ENCODE data around the gene SCYGR5. TPM values are rescaled to one million over a fixed set of nuclear protein-coding genes. Genes with fewer than 3 reads are reported as not detected.

Gene SCYGR5
- total RNA-seq, 1 experiment from 2014 or later, result not detected

DNA sequence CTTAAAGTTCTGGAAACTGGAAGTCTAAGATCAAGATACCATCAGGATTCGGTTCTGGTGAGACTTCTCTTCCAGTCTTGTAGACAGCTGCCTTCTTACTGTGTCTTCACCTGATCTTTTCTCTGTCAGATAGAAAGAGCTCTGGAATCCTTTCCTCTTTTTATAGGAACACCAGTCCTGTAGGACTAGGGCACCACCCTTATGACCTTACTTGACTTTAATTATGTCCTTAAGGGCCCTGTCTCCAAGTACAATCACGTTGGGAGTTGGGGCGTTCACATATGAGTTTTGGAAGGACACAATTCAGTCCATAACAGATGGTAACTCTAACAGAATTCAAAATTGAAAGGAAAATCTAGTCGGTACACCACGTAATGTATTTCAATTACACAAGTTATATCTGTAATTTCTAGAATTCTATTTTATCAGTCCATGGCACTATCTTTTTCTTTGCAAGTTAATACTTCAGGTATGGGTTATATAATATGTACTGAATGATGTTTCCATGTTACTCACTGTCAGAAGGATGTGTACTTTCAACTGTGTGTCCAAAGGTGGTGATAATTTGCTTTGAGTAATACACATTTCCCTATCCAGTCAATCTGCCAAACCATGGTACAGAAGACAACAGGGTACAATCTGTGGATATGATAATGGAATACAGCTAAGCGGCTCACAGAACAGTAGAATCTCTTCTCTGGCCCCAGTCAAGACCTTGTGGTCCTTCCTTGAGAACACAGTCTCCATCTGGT lies 1.2 kb upstream of the SCYGR5 start:
- no peak for ATAC-seq
- CTCF ChIA-PET, result no interaction called here

More for the DNA sequence above, 1.2 kb upstream of the SCYGR5 start:
- POLR2A ChIA-PET, result no interaction called here
- RAD21 ChIA-PET (ENCODE audit: low non-redundant PET in 1 of 2, low total read pairs in 2 of 2, uncharacterized antibody in 2 of 2, unreplicated experiment in 2 of 2), result no interaction called here
- Histone ChIP-seq H3K27me3 (ENCODE audit: insufficient read depth, low read length) (no peaks in the 10 kb centered on the region), H3K9me3 (ENCODE audit: control insufficient read depth in 1 of 2, insufficient read depth in 1 of 2, low read depth in 1 of 2, low read length in 2 of 2) (no peaks in the 10 kb centered on the region), H2AFZ (ENCODE audit: low read depth, low read length, poor library complexity, severe bottlenecking) (no peak overlapping the region), H3K27ac (ENCODE audit: low read depth, low read length) (no peak overlapping the region), H3K36me3 (ENCODE audit: control insufficient read depth in 1 of 2, insufficient read depth in 2 of 2, low read length in 2 of 2) (no peaks in the 10 kb centered on the region), H3K9ac (ENCODE audit: low read length) (no peak overlapping the region), H3K4me3 (replicated peaks in 1 of 2; ENCODE audit: low read depth in 1 of 2, low read length in 2 of 2) (no peak overlapping the region), H4K20me1 (ENCODE audit: insufficient read depth) (no peaks in the 10 kb centered on the region), H3K4me2 (ENCODE audit: low read length) (no peak overlapping the region), H3K4me1 (ENCODE audit: control insufficient read depth in 1 of 2, insufficient read depth in 2 of 2, low read length in 2 of 2) (no peaks in the 10 kb centered on the region), H3K9me2 (ENCODE audit: insufficient read depth) (no peaks in the 10 kb centered on the region), H3K79me2 (ENCODE audit: insufficient read depth, low read length) (no peaks in the 10 kb centered on the region)
- no peak for DNase-seq (ENCODE audit: low read depth, low spot score)
- TF ChIP-seq, protein P1, sequence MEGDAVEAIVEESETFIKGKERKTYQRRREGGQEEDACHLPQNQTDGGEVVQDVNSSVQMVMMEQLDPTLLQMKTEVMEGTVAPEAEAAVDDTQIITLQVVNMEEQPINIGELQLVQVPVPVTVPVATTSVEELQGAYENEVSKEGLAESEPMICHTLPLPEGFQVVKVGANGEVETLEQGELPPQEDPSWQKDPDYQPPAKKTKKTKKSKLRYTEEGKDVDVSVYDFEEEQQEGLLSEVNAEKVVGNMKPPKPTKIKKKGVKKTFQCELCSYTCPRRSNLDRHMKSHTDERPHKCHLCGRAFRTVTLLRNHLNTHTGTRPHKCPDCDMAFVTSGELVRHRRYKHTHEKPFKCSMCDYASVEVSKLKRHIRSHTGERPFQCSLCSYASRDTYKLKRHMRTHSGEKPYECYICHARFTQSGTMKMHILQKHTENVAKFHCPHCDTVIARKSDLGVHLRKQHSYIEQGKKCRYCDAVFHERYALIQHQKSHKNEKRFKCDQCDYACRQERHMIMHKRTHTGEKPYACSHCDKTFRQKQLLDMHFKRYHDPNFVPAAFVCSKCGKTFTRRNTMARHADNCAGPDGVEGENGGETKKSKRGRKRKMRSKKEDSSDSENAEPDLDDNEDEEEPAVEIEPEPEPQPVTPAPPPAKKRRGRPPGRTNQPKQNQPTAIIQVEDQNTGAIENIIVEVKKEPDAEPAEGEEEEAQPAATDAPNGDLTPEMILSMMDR (IDR thresholded peaks at IDR 0.05 in 2 of 3, conservative IDR thresholded peaks at IDR 0.05 in 1 of 3; ENCODE audit: borderline replicate concordance in 1 of 3, insufficient read depth in 1 of 3, low read depth in 2 of 3, low read length in 2 of 3), result no peak
- TF ChIP-seq ZFX (IDR thresholded peaks at IDR 0.05) (no peak), JUND (IDR thresholded peaks at IDR 0.05) (no peak), SIN3A (IDR thresholded peaks at IDR 0.05; ENCODE audit: low read depth) (no peak), TCF7L2 (IDR thresholded peaks at IDR 0.05; ENCODE audit: borderline replicate concordance, extremely low read depth, insufficient read depth, insufficient read length) (no peak), ELF1 (IDR thresholded peaks at IDR 0.05; ENCODE audit: borderline replicate concordance, low read depth) (no peak), ZNF274 (IDR thresholded peaks at IDR 0.05; ENCODE audit: low read depth, low read length) (no peak), EZH2 (IDR thresholded peaks at IDR 0.05) (no peak), EGR1 (IDR thresholded peaks at IDR 0.05; ENCODE audit: low read depth) (no peak), FOSL1 (IDR thresholded peaks at IDR 0.05; ENCODE audit: low read depth) (no peak), EZH2phosphoT487 (IDR thresholded peaks at IDR 0.05; ENCODE audit: borderline replicate concordance) (no peak), SP1 (IDR thresholded peaks at IDR 0.05; ENCODE audit: low read depth) (no peak), POLR2AphosphoS5 (IDR thresholded peaks at IDR 0.05; ENCODE audit: low read depth, low read length) (no peak), POLR2A (IDR thresholded peaks at IDR 0.05; ENCODE audit: borderline replicate concordance, extremely low read depth, insufficient read depth, insufficient read length) (no peak), RAD21 (IDR thresholded peaks at IDR 0.05; ENCODE audit: low read depth) (no peak)
- TF ChIP-seq, protein P2, sequence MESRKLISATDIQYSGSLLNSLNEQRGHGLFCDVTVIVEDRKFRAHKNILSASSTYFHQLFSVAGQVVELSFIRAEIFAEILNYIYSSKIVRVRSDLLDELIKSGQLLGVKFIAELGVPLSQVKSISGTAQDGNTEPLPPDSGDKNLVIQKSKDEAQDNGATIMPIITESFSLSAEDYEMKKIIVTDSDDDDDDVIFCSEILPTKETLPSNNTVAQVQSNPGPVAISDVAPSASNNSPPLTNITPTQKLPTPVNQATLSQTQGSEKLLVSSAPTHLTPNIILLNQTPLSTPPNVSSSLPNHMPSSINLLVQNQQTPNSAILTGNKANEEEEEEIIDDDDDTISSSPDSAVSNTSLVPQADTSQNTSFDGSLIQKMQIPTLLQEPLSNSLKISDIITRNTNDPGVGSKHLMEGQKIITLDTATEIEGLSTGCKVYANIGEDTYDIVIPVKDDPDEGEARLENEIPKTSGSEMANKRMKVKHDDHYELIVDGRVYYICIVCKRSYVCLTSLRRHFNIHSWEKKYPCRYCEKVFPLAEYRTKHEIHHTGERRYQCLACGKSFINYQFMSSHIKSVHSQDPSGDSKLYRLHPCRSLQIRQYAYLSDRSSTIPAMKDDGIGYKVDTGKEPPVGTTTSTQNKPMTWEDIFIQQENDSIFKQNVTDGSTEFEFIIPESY (IDR thresholded peaks at IDR 0.05; ENCODE audit: extremely low read depth, insufficient replicate concordance, low read length), result no peak
- TF ChIP-seq, protein P3, sequence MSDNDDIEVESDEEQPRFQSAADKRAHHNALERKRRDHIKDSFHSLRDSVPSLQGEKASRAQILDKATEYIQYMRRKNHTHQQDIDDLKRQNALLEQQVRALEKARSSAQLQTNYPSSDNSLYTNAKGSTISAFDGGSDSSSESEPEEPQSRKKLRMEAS (IDR thresholded peaks at IDR 0.05), result no peak
- TF ChIP-seq, protein P4, sequence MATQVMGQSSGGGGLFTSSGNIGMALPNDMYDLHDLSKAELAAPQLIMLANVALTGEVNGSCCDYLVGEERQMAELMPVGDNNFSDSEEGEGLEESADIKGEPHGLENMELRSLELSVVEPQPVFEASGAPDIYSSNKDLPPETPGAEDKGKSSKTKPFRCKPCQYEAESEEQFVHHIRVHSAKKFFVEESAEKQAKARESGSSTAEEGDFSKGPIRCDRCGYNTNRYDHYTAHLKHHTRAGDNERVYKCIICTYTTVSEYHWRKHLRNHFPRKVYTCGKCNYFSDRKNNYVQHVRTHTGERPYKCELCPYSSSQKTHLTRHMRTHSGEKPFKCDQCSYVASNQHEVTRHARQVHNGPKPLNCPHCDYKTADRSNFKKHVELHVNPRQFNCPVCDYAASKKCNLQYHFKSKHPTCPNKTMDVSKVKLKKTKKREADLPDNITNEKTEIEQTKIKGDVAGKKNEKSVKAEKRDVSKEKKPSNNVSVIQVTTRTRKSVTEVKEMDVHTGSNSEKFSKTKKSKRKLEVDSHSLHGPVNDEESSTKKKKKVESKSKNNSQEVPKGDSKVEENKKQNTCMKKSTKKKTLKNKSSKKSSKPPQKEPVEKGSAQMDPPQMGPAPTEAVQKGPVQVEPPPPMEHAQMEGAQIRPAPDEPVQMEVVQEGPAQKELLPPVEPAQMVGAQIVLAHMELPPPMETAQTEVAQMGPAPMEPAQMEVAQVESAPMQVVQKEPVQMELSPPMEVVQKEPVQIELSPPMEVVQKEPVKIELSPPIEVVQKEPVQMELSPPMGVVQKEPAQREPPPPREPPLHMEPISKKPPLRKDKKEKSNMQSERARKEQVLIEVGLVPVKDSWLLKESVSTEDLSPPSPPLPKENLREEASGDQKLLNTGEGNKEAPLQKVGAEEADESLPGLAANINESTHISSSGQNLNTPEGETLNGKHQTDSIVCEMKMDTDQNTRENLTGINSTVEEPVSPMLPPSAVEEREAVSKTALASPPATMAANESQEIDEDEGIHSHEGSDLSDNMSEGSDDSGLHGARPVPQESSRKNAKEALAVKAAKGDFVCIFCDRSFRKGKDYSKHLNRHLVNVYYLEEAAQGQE (IDR thresholded peaks at IDR 0.05; ENCODE audit: low read depth), result no peak
- no TSS peak for BruUV-seq (replicated peaks)
- intact Hi-C loops (cut with micrococcal nuclease), result no loop called here

All from HCT116 (cell line).